WERI-Rb-1 (cell line): ENCODE measurements around the gene ABHD12.

Experiments
- DNase-seq: peaks from one replicate; pipeline ENCODE4 v3.0.0-alpha.2; 2020
- H3K27ac ChIP-seq: fragments of 250-450 bp; sonication (Bioruptor Pico); 2 replicates; pipeline ENCODE4 v1.5.1; 2020; ENCODE audit warnings: mild to moderate bottlenecking, moderate library complexity
- H3K27me3 ChIP-seq: fragments of 250-450 bp; sonication (Bioruptor Pico); 2 replicates; pipeline ENCODE4 v1.5.1; 2021; ENCODE audit warnings: mild to moderate bottlenecking, low read depth, moderate library complexity; ENCODE audit not compliant: insufficient read depth, severe bottlenecking
- H3K36me3 ChIP-seq: fragments of 250-450 bp; sonication (Bioruptor Pico); 2 replicates; pipeline ENCODE4 v1.5.1; 2020; ENCODE audit warnings: mild to moderate bottlenecking, moderate library complexity
- H3K4me3 ChIP-seq: 2 replicates; pipeline ENCODE4 v1.5.1; 2011; ENCODE audit warnings: low read depth, mild to moderate bottlenecking, control low read depth, low read length
- H3K9me3 ChIP-seq: fragments of 250-450 bp; sonication (Bioruptor Pico); 2 replicates; pipeline ENCODE4 v1.5.1; 2021; ENCODE audit warnings: mild to moderate bottlenecking, moderate library complexity; ENCODE audit not compliant: severe bottlenecking
- TF ChIP-seq, protein P1 (sequence below): IDR thresholded peaks from 2 replicates; pipeline ENCODE4 v1.5.1; 2011; ENCODE audit warnings: low read depth, mild to moderate bottlenecking, control low read depth, inconsistent platforms, low read length

ABHD12 gene

GRCh38 chr20:25300496-25301170 is 90.0 kb downstream of the ABHD12 start:
- Histone ChIP-seq H3K4me3 (no peak overlapping the region), H3K27me3 (no peaks in the 10 kb centered on the region), H3K27ac (no peak overlapping the region), H3K9me3 (no peaks in the 10 kb centered on the region), H3K36me3 (peaks cover 42% of the 10 kb centered on the region)
- TF ChIP-seq, protein P1, sequence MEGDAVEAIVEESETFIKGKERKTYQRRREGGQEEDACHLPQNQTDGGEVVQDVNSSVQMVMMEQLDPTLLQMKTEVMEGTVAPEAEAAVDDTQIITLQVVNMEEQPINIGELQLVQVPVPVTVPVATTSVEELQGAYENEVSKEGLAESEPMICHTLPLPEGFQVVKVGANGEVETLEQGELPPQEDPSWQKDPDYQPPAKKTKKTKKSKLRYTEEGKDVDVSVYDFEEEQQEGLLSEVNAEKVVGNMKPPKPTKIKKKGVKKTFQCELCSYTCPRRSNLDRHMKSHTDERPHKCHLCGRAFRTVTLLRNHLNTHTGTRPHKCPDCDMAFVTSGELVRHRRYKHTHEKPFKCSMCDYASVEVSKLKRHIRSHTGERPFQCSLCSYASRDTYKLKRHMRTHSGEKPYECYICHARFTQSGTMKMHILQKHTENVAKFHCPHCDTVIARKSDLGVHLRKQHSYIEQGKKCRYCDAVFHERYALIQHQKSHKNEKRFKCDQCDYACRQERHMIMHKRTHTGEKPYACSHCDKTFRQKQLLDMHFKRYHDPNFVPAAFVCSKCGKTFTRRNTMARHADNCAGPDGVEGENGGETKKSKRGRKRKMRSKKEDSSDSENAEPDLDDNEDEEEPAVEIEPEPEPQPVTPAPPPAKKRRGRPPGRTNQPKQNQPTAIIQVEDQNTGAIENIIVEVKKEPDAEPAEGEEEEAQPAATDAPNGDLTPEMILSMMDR, result no peak
- DNase-seq, result no peak

GRCh38 chr20:25299806-25300205 is 90.8 kb downstream of the ABHD12 start:
- no peak overlapping the region for H3K4me3 ChIP-seq
- peaks cover 49% of the 10 kb centered on the region for H3K36me3 ChIP-seq
- H3K27me3 ChIP-seq, result no peaks in the 10 kb centered on the region
- H3K27ac ChIP-seq, result no peak overlapping the region
- H3K9me3 ChIP-seq, result no peaks in the 10 kb centered on the region
- TF ChIP-seq, protein P1, result no peak
- no peak for DNase-seq

- no peak overlapping the region for H3K27ac ChIP-seq
- H3K27me3 ChIP-seq, result no peaks in the 10 kb centered on the region
- H3K9me3 ChIP-seq, result no peaks in the 10 kb centered on the region
- DNase-seq, result no peak
- H3K4me3 ChIP-seq, result no peak overlapping the region
- peaks cover 55% of the 10 kb centered on the region for H3K36me3 ChIP-seq
- TF ChIP-seq, protein P1, result no peak
Measured at GRCh38 chr20:25297141-25297905, 93.3 kb downstream of the ABHD12 start.

- Histone ChIP-seq H3K27ac (peak overlapping the region; percentile 66), H3K36me3 (peaks cover 61% of the 10 kb centered on the region), H3K27me3 (no peaks in the 10 kb centered on the region), H3K4me3 (no peak overlapping the region), H3K9me3 (no peaks in the 10 kb centered on the region)
- peak; percentile 67 for DNase-seq
- TF ChIP-seq, protein P1, result peak; percentile 75
Measured at GRCh38 chr20:25296094-25297093, 94.2 kb downstream of the ABHD12 start.

DNA sequence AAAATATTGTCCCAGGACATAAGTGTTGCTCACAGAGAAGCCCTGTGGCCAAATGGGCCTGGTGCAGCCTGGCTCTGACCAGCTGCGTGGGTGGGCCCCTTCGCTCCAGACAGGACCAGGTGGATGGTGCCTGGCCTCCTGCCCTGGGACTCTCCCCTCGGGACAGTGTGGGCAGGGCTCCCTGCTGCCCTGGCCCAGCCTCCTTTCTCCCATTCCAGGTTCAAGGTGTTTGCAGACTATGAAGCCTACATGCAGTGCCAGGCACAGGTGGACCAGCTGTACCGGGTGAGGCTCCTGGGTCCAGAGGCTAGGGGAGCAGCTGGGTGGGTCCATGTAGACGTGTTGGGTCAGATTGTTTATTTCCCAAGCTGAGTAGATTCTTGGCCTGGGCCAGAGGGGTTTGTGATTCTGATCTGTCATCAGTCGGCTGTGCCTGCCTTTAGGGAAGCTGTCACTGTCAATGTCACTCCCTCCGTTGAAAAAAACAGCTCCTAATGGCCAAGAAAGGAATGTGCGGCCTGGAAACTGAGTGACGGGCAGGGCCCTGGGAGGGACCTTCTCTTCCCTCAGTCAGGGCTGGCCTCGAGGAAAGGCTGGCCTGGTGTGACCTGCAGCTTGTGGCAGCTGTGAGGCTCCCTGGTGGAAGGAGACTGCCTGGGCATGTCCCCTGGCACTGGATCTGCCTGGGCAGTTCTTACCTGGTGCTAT is 95.1 kb downstream of the ABHD12 start:
- peaks cover 69% of the 10 kb centered on the region for H3K36me3 ChIP-seq
- peak overlapping the region; percentile 66 for H3K27ac ChIP-seq

More for the DNA sequence above, 95.1 kb downstream of the ABHD12 start:
- Histone ChIP-seq H3K27me3 (no peaks in the 10 kb centered on the region), H3K9me3 (no peaks in the 10 kb centered on the region), H3K4me3 (no peak overlapping the region)
- TF ChIP-seq, protein P1, result no peak
- DNase-seq, result peak; percentile 60
